Mesodermal cell (in vitro differentiated cells): ENCODE data around the gene RCE1.

Experiments
- H3K27ac ChIP-seq: 2 replicates; pipeline ENCODE4 v1.7.0; 2013; ENCODE audit warnings: mild to moderate bottlenecking, low read depth, low read length, moderate library complexity; ENCODE audit not compliant: severe bottlenecking
- H3K36me3 ChIP-seq: 2 replicates; pipeline ENCODE4 v1.7.1; 2013; ENCODE audit warnings: mild to moderate bottlenecking, low read length, moderate library complexity; ENCODE audit not compliant: control insufficient read depth, insufficient read depth
- H3K4me1 ChIP-seq: one replicate; pipeline ENCODE4 v1.7.1; 2013; ENCODE audit warnings: mild to moderate bottlenecking, low read length; ENCODE audit not compliant: insufficient read depth, control insufficient read depth, poor library complexity, severe bottlenecking
- H3K4me3 ChIP-seq: 2 replicates; pipeline ENCODE4 v1.7.0; 2013; ENCODE audit warnings: low read length, control low read depth, mild to moderate bottlenecking; ENCODE audit not compliant: insufficient read depth, poor library complexity, severe bottlenecking; ENCODE audit errors: extremely low read depth
- H3K9me3 ChIP-seq: 2 replicates; pipeline ENCODE4 v1.7.1; 2013; ENCODE audit warnings: mild to moderate bottlenecking, low read length, moderate library complexity; ENCODE audit not compliant: control insufficient read depth
- WGBS, 2 experiments: methylation state at CpG; one replicate each; pipeline ENCODE4 v1.1.5; 2013; ENCODE audit warnings: missing lambda C conversion rate in 2 of 2; ENCODE audit not compliant: insufficient coverage in 2 of 2; 5-methylcytosine and 5-hydroxymethylcytosine counted together

The RCE1 gene

DNA sequence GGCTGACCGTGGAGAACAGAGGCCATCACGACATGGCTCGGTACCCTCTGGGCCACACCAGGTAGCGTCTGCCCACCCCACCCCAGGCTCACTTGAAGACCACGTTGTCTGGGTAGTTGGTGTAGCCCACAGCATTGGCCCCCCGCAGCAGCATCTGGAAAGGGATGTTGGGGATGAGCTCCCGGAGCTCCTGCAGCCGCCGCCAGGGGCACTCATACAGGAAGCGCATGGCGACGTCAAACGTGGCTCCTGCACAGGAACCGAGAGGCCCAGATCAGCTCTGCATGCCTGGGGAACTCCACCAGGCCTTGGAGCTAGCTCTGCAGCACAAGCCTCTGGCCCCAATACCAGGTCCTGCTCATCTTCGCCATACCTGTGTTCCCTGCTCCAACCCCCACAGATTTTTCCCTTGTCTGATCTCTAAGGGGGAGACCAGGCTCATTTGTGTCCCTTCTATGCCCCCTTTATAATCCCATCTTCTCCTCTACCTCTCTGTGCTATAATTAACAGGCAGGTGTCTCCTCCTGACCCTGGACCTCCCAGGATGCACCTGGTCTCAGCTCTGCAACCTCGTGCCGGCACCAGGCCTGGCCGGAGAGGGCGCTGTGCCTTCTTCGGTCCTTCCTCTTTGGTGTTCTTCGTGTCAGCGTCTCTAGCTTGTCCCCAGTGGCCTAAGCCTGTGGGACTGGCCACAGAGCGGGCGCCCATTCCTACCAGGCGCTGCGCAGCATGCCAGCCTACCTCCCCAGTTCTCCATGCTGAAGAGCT is 8.6 kb downstream of the RCE1 start:
- Histone ChIP-seq H3K36me3 (peaks cover 8% of the 10 kb centered on the region), H3K9me3 (no peaks in the 10 kb centered on the region), H3K27ac (no peak overlapping the region), H3K4me3 (no peak overlapping the region), H3K4me1 (no peaks in the 10 kb centered on the region)
- 90% methylated on average over 23 to 24 of the region's 26 CpGs for WGBS, 2 experiments

GRCh38 chr11:66852466-66853241 is 9.4 kb downstream of the RCE1 start:
- no peaks in the 10 kb centered on the region for H3K9me3 ChIP-seq
- H3K36me3 ChIP-seq: peaks cover 8% of the 10 kb centered on the region
- no peak overlapping the region for H3K4me3 ChIP-seq
- H3K27ac ChIP-seq: no peak overlapping the region
- 91% methylated on average over 24 to 25 of the region's 26 CpGs for WGBS, 2 experiments
- H3K4me1 ChIP-seq: peaks cover 4% of the 10 kb centered on the region

- 91 to 92% methylated on average over 24 to 26 of the region's 26 CpGs for WGBS, 2 experiments
- H3K36me3 ChIP-seq: peaks cover 9% of the 10 kb centered on the region
- H3K4me3 ChIP-seq: no peak overlapping the region
- peaks cover 4% of the 10 kb centered on the region for H3K4me1 ChIP-seq
- no peaks in the 10 kb centered on the region for H3K9me3 ChIP-seq
- no peak overlapping the region for H3K27ac ChIP-seq
Measured at GRCh38 chr11:66853242-66854229, 10.3 kb downstream of the RCE1 start.

DNA sequence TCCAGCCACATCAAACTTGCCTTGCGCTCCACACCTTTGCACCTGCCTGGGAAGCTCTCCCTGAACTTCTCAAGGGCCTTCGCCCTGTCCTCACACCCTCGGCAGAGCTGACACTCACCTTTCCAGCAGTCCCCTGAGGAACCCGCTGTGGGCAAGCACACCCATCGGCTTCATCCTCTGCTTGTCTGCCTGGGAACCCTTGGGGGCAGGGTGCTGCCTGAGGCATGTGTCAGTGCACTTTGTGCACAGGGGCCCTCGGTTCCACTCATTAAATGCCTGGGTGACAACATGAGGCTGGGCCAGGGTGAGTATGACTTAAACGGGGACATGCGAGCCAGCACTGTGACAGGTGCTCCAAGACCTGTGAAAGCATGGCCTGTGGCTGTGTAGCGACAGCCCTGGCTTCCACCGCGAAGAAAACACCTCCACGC is 11.0 kb downstream of the RCE1 start:
- peaks cover 11% of the 10 kb centered on the region for H3K36me3 ChIP-seq
- H3K9me3 ChIP-seq: no peaks in the 10 kb centered on the region
- peaks cover 4% of the 10 kb centered on the region for H3K4me1 ChIP-seq
- 96 to 98% methylated on average over 11 to 12 of the region's 12 CpGs for WGBS, 2 experiments
- H3K27ac ChIP-seq: no peak overlapping the region
- no peak overlapping the region for H3K4me3 ChIP-seq

DNA sequence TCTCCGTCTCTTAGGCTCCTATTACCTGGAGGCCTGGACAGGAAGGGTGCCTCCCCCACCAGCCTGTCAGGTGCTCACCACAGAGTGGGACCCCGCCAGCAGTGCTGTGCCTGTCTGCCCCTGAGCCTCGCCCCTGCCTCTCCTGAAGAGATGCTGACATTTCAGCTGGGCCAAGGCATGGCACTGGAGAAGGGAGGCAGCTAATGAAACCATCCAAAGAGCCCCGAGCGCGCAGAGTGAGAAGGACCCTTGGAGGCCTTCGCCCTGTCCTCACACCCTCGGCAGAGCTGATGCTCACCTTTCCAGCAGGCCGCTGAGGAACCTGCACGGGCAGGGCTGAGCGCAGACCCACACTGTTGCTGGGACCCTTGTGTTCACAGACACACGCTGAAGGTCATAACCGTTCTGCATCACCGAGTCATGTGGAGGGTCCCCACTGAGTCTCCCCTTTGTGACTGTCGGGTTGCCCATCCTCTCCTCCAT is 11.5 kb downstream of the RCE1 start:
- H3K36me3 ChIP-seq: peaks cover 12% of the 10 kb centered on the region
- H3K4me1 ChIP-seq: peaks cover 4% of the 10 kb centered on the region
- 95 to 96% methylated on average over 13 to 15 of the region's 15 CpGs for WGBS, 2 experiments
- H3K4me3 ChIP-seq: no peak overlapping the region
- H3K27ac ChIP-seq: no peak overlapping the region
- H3K9me3 ChIP-seq: no peaks in the 10 kb centered on the region

GRCh38 chr11:66855574-66856495 is 12.6 kb downstream of the RCE1 start:
- Histone ChIP-seq H3K4me3 (peak overlapping the region; percentile 66), H3K27ac (peak overlapping the region; percentile 68), H3K4me1 (peaks cover 4% of the 10 kb centered on the region), H3K9me3 (no peaks in the 10 kb centered on the region), H3K36me3 (peaks cover 14% of the 10 kb centered on the region)
- 14 to 22% methylated on average over 10 to 14 of the region's 51 CpGs for WGBS, 2 experiments

- 0 to 1% methylated on average over 67 to 77 of the region's 103 CpGs for WGBS, 2 experiments
- Histone ChIP-seq H3K4me3 (peak within 1 kb of the TSS; percentile 66), H3K27ac (peak within 1 kb of the TSS; percentile 68), H3K4me1 (peaks cover 4% of the 10 kb centered on the region), H3K36me3 (peaks cover 14% of the 10 kb centered on the region), H3K9me3 (no peaks in the 10 kb centered on the region)
Measured at GRCh38 chr11:66856496-66857233, 13.4 kb downstream of the RCE1 start, which contains the start of gene LRFN4. LRFN4 (plus strand) TSS chr11:66857064; CDS start chr11:66857745, 681 bp downstream.

DNA sequence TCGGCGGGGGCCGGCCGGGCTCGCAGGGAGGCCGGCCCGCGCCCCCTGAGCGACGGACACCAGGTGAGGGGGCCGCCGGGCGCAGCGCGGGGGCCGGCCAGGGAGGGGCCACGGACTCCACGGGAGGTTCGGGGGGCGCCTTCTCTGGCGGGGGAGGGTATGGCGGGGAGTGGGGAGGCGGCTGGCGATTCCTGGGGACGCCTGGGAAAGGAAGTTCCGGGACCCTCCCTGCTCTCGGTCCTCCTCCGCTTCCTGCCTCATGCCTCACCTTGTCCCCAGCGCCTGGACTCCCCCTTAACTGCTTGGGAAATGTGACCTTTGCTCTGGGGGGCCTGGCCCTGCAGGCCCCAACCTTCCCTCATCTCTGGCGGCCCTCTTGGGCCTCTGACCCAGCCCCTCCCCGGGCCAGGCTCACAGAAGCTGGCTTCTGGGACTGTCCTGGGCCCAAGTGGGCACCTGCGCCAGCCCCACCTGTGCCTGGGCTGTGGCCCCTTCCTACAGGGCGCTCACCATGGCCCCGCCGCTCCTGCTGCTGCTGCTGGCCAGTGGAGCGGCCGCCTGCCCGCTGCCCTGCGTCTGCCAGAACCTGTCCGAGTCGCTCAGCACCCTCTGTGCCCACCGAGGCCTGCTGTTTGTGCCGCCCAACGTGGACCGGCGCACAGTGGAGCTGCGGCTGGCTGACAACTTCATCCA is 14.1 kb downstream of the RCE1 start:
- Histone ChIP-seq H3K4me1 (peaks cover 4% of the 10 kb centered on the region), H3K36me3 (peaks cover 14% of the 10 kb centered on the region), H3K4me3 (peak overlapping the region; percentile 66), H3K27ac (no peak overlapping the region), H3K9me3 (no peaks in the 10 kb centered on the region)
- 40 to 63% methylated on average over 21 to 38 of the region's 47 CpGs for WGBS, 2 experiments

DNA sequence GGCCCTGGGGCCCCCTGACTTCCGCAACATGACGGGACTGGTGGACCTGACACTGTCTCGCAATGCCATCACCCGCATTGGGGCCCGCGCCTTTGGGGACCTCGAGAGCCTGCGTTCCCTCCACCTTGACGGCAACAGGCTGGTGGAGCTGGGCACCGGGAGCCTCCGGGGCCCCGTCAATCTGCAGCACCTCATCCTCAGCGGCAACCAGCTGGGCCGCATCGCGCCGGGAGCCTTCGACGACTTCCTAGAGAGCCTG is 14.6 kb downstream of the RCE1 start:
- Histone ChIP-seq H3K36me3 (peaks cover 14% of the 10 kb centered on the region), H3K9me3 (no peaks in the 10 kb centered on the region), H3K4me1 (peaks cover 4% of the 10 kb centered on the region), H3K4me3 (peak overlapping the region; percentile 66), H3K27ac (no peak overlapping the region)
- 92 to 94% methylated on average over 14 to 19 of the region's 19 CpGs for WGBS, 2 experiments
